ENCODE data around the gene KRT2.

Gene KRT2

GRCh38 chr12:52651726-52652261 is at the start of gene KRT2:
KRT2 (minus strand) TSS chr12:52652211; CDS start chr12:52652142, 69 bp downstream.
- no peak for DNase-seq

GRCh38 chr12:52701281-52701680 is 49.3 kb upstream of the KRT2 start:
- no peak for DNase-seq

GRCh38 chr12:52699960-52700359 is 47.9 kb upstream of the KRT2 start:
- no peak for DNase-seq

GRCh38 chr12:52699373-52699772 is 47.4 kb upstream of the KRT2 start:
- no peak for DNase-seq

- DNase-seq = no peak
Observed at GRCh38 chr12:52698651-52699340, 46.8 kb upstream of the KRT2 start.

- no peak for DNase-seq
Observed at GRCh38 chr12:52697058-52697582, 45.1 kb upstream of the KRT2 start.

GRCh38 chr12:52696588-52696987 is 44.6 kb upstream of the KRT2 start:
- DNase-seq = no peak

GRCh38 chr12:52695039-52695438 is 43.0 kb upstream of the KRT2 start:
- DNase-seq = no peak

- no peak for DNase-seq
Observed at GRCh38 chr12:52694151-52694550, 42.1 kb upstream of the KRT2 start.

GRCh38 chr12:52693261-52693660 is 41.2 kb upstream of the KRT2 start:
- DNase-seq = no peak

GRCh38 chr12:52692254-52692653 is 40.2 kb upstream of the KRT2 start:
- no peak for DNase-seq

GRCh38 chr12:52691841-52692150 is 39.8 kb upstream of the KRT2 start:
- DNase-seq = no peak

GRCh38 chr12:52691076-52691840 is 39.2 kb upstream of the KRT2 start:
- peak; percentile 54 for DNase-seq

- no peak for DNase-seq
Observed at GRCh38 chr12:52690351-52691075, 38.5 kb upstream of the KRT2 start.

GRCh38 chr12:52689936-52690335 is 37.9 kb upstream of the KRT2 start:
- no peak for DNase-seq

GRCh38 chr12:52689239-52689638 is 37.2 kb upstream of the KRT2 start:
- no peak for DNase-seq

- DNase-seq = no peak
Observed at GRCh38 chr12:52688481-52688880, 36.5 kb upstream of the KRT2 start.

GRCh38 chr12:52687497-52688385 is 35.7 kb upstream of the KRT2 start:
- DNase-seq = no peak

GRCh38 chr12:52686756-52687487 is 34.9 kb upstream of the KRT2 start:
- no peak for DNase-seq

- DNase-seq = no peak
Observed at GRCh38 chr12:52686063-52686462, 34.1 kb upstream of the KRT2 start.

- DNase-seq = no peak
Observed at GRCh38 chr12:52685406-52685890, 33.4 kb upstream of the KRT2 start.
